Chondrocyte (in vitro differentiated cells): Measurements from ENCODE around the gene TMOD3. TPM values are rescaled to one million over a fixed set of nuclear protein-coding genes. Genes with fewer than 3 reads are reported as not detected.

ENCODE experiments used
- DNase-seq: peaks from one replicate; pipeline ENCODE4 v3.0.0; 2021; ENCODE audit warnings: mixed read lengths, low spot score
- H3K27ac Mint-ChIP-seq: one replicate; pipeline ENCODE4 v1.8.0; 2021; ENCODE audit warnings: mild to moderate bottlenecking, moderate library complexity, mixed read lengths; ENCODE audit not compliant: unreplicated experiment
- H3K27me3 Mint-ChIP-seq: 2 replicates; pipeline ENCODE4 v1.8.0; 2021; ENCODE audit warnings: low read depth, mixed read lengths
- H3K36me3 Mint-ChIP-seq: 2 replicates; pipeline ENCODE4 v1.8.0; 2021; ENCODE audit warnings: low read depth, mixed read lengths
- H3K4me1 Mint-ChIP-seq: 2 replicates; pipeline ENCODE4 v1.8.0; 2021; ENCODE audit warnings: low read depth, mild to moderate bottlenecking, mixed read lengths
- H3K4me3 Mint-ChIP-seq: one replicate; pipeline ENCODE4 v1.8.0; 2021; ENCODE audit warnings: mild to moderate bottlenecking, moderate library complexity, mixed read lengths; ENCODE audit not compliant: unreplicated experiment
- H3K9me3 Mint-ChIP-seq: 2 replicates; pipeline ENCODE4 v1.8.0; 2021; ENCODE audit warnings: low read depth, mixed read lengths
- CTCF ChIP-seq: fragments of 200-600 bp; sonication (generic); IDR thresholded peaks from 2 replicates; pipeline ENCODE4 v1.5.0; 2021; ENCODE audit warnings: antibody characterized with exemption, mild to moderate bottlenecking, moderate library complexity
- total RNA-seq: library from RNA; stranded (reverse); gene quantifications from 3 replicates; pipeline ENCODE4 v1.2.1, GENCODE V29; 2021

Gene TMOD3
- total RNA-seq, 1 donor from 2014 or later: 44.3 TPM

GRCh38 chr15:51846463-51847230 lies 17.2 kb downstream of the TMOD3 start:
- no peak for DNase-seq
- H3K27ac Mint-ChIP-seq: peak overlapping the region; percentile 87

GRCh38 chr15:51848811-51849210 lies 19.4 kb downstream of the TMOD3 start:
- DNase-seq: no peak
- peaks cover 57% of the 10 kb centered on the region for H3K4me1 Mint-ChIP-seq
- no peaks in the 10 kb centered on the region for H3K9me3 Mint-ChIP-seq
- peaks cover 4% of the 10 kb centered on the region for H3K36me3 Mint-ChIP-seq
- H3K27ac Mint-ChIP-seq: no peak overlapping the region
- no peaks in the 10 kb centered on the region for H3K27me3 Mint-ChIP-seq
- no peak for TF ChIP-seq CTCF
- H3K4me3 Mint-ChIP-seq: no peak overlapping the region

More at GRCh38 chr15:51846463-51847230, 17.2 kb downstream of the TMOD3 start:
- H3K36me3 Mint-ChIP-seq: peaks cover 4% of the 10 kb centered on the region
- H3K4me1 Mint-ChIP-seq: peaks cover 70% of the 10 kb centered on the region
- H3K9me3 Mint-ChIP-seq: no peaks in the 10 kb centered on the region
- H3K4me3 Mint-ChIP-seq: peak overlapping the region; percentile 29
- no peak for TF ChIP-seq CTCF
- H3K27me3 Mint-ChIP-seq: no peaks in the 10 kb centered on the region

GRCh38 chr15:51849860-51850259 lies 20.4 kb downstream of the TMOD3 start:
- no peak for DNase-seq
- no peak overlapping the region for H3K27ac Mint-ChIP-seq
- H3K9me3 Mint-ChIP-seq: no peaks in the 10 kb centered on the region
- H3K27me3 Mint-ChIP-seq: no peaks in the 10 kb centered on the region
- peaks cover 55% of the 10 kb centered on the region for H3K4me1 Mint-ChIP-seq
- no peak for TF ChIP-seq CTCF
- no peak overlapping the region for H3K4me3 Mint-ChIP-seq
- H3K36me3 Mint-ChIP-seq: peaks cover 4% of the 10 kb centered on the region

- Mint-ChIP-seq H3K27ac (no peak overlapping the region), H3K9me3 (no peaks in the 10 kb centered on the region), H3K4me1 (peaks cover 51% of the 10 kb centered on the region), H3K27me3 (no peaks in the 10 kb centered on the region), H3K36me3 (peaks cover 3% of the 10 kb centered on the region), H3K4me3 (no peak overlapping the region)
- TF ChIP-seq CTCF: no peak
- DNase-seq: no peak
Measured at GRCh38 chr15:51853998-51854397, 24.5 kb downstream of the TMOD3 start.

- Mint-ChIP-seq H3K4me3 (no peak overlapping the region), H3K4me1 (peaks cover 44% of the 10 kb centered on the region), H3K27me3 (no peaks in the 10 kb centered on the region), H3K36me3 (peaks cover 3% of the 10 kb centered on the region), H3K9me3 (no peaks in the 10 kb centered on the region), H3K27ac (peak overlapping the region; percentile 9)
- no peak for TF ChIP-seq CTCF
- no peak for DNase-seq
Measured at GRCh38 chr15:51855612-51856011, 26.2 kb downstream of the TMOD3 start.
